Measurements from ENCODE around the gene WFIKKN1. TPM values are rescaled to one million over a fixed set of nuclear protein-coding genes. Genes with fewer than 3 reads are reported as not detected.
A peak's percentile ranks its signal among the peaks of the same experiment; 100 is the strongest.

WFIKKN1 gene
- total RNA-seq, 1 experiment from 2014 or later = 0.11 TPM

- POLR2A ChIA-PET (ENCODE audit: unreplicated experiment) = no interaction called here
- CTCF ChIA-PET = interaction anchor here (0.6 kb wide), 1 partner anchor 71 kb away, joined by 3 read pairs; no protein-coding TSS in a partner anchor
- peak overlapping the region; percentile 25; the same call in 1 of the 2 replicates for H3K9ac ChIP-seq (ENCODE audit: low read length)
Observed at GRCh38 chr16:661184-661821, 30.5 kb downstream of the WFIKKN1 start.

GRCh38 chr16:662095-662494, 31.3 kb downstream of the WFIKKN1 start:
- H3K4me1 ChIP-seq (ENCODE audit: insufficient read depth, low read length) = peaks cover 5% of the 10 kb centered on the region
- no peak overlapping the region for H3K27ac ChIP-seq (ENCODE audit: low read length)
- no TSS peak for BruUV-seq (replicated peaks)
- no peaks in the 10 kb centered on the region for H4K20me1 ChIP-seq (ENCODE audit: low read length)
- ATAC-seq (no peak), DNase-seq (no peak)
- H3K9me3 ChIP-seq (ENCODE audit: low read length) = no peaks in the 10 kb centered on the region
- no peak overlapping the region for H3K9ac ChIP-seq (ENCODE audit: low read length)
- no peaks in the 10 kb centered on the region for H3K79me2 ChIP-seq (ENCODE audit: low read length)
- ChIA-PET CTCF (no interaction called here), POLR2A (ENCODE audit: unreplicated experiment) (no interaction called here)
- H2AFZ ChIP-seq (ENCODE audit: low read length) = no peak overlapping the region
- H3K4me3 ChIP-seq (ENCODE audit: low read length) = no peak overlapping the region
- H3K27me3 ChIP-seq (ENCODE audit: low read length) = no peaks in the 10 kb centered on the region
- H3F3A ChIP-seq (ENCODE audit: low read length, unreplicated experiment) = no peaks in the 10 kb centered on the region
- TF ChIP-seq EZH2 (IDR thresholded peaks at IDR 0.05; ENCODE audit: low read length, unreplicated experiment) (no peak), CTCF (conservative IDR thresholded peaks at IDR 0.05; ENCODE audit: low read depth, low read length) (no peak), EZH2phosphoT487 (IDR thresholded peaks at IDR 0.05; ENCODE audit: borderline replicate concordance, low read length) (no peak)
- no peaks in the 10 kb centered on the region for H3K36me3 ChIP-seq (ENCODE audit: low read depth, low read length)
- intact Hi-C loops (cut with micrococcal nuclease) = no loop called here
- no peaks in the 10 kb centered on the region for H3K9me2 ChIP-seq (replicated peaks; ENCODE audit: low read length)
- no peak overlapping the region for H3K4me2 ChIP-seq (ENCODE audit: low read length)

More at GRCh38 chr16:661184-661821, 30.5 kb downstream of the WFIKKN1 start:
- Histone ChIP-seq H3K27ac (ENCODE audit: low read length) (no peak overlapping the region), H3K4me2 (ENCODE audit: low read length) (peak overlapping the region; percentile 65), H3F3A (ENCODE audit: low read length, unreplicated experiment) (no peaks in the 10 kb centered on the region), H4K20me1 (ENCODE audit: low read length) (no peaks in the 10 kb centered on the region), H3K27me3 (ENCODE audit: low read length) (no peaks in the 10 kb centered on the region), H3K79me2 (ENCODE audit: low read length) (no peaks in the 10 kb centered on the region), H3K4me3 (ENCODE audit: low read length) (peak overlapping the region; percentile 42; the same call in 1 of the 2 replicates), H3K36me3 (ENCODE audit: low read depth, low read length) (no peaks in the 10 kb centered on the region), H3K4me1 (ENCODE audit: insufficient read depth, low read length) (peaks cover 5% of the 10 kb centered on the region), H2AFZ (ENCODE audit: low read length) (no peak overlapping the region), H3K9me2 (replicated peaks; ENCODE audit: low read length) (no peaks in the 10 kb centered on the region), H3K9me3 (ENCODE audit: low read length) (no peaks in the 10 kb centered on the region)
- TF ChIP-seq EZH2phosphoT487 (IDR thresholded peaks at IDR 0.05; ENCODE audit: borderline replicate concordance, low read length) (no peak), CTCF (conservative IDR thresholded peaks at IDR 0.05; ENCODE audit: low read depth, low read length) (no peak), EZH2 (IDR thresholded peaks at IDR 0.05; ENCODE audit: low read length, unreplicated experiment) (no peak)
- ATAC-seq = peak; percentile 7; the same call in 1 of the 2 replicates
- DNase-seq = no peak
- intact Hi-C loops (cut with micrococcal nuclease) = no loop called here
- BruUV-seq (replicated peaks) = TSS peak; percentile 21

GRCh38 chr16:662597-662996, 31.8 kb downstream of the WFIKKN1 start:
- H3K79me2 ChIP-seq (ENCODE audit: low read length) = no peaks in the 10 kb centered on the region
- no TSS peak for BruUV-seq (replicated peaks)
- H2AFZ ChIP-seq (ENCODE audit: low read length) = no peak overlapping the region
- ChIA-PET CTCF (no interaction called here), POLR2A (ENCODE audit: unreplicated experiment) (no interaction called here)
- TF ChIP-seq CTCF (conservative IDR thresholded peaks at IDR 0.05; ENCODE audit: low read depth, low read length) (no peak), EZH2 (IDR thresholded peaks at IDR 0.05; ENCODE audit: low read length, unreplicated experiment) (no peak), EZH2phosphoT487 (IDR thresholded peaks at IDR 0.05; ENCODE audit: borderline replicate concordance, low read length) (no peak)
- no peaks in the 10 kb centered on the region for H4K20me1 ChIP-seq (ENCODE audit: low read length)
- DNase-seq (no peak), ATAC-seq (no peak)
- no peaks in the 10 kb centered on the region for H3K36me3 ChIP-seq (ENCODE audit: low read depth, low read length)
- H3K4me1 ChIP-seq (ENCODE audit: insufficient read depth, low read length) = peaks cover 5% of the 10 kb centered on the region
- H3K9ac ChIP-seq (ENCODE audit: low read length) = no peak overlapping the region
- H3K9me2 ChIP-seq (replicated peaks; ENCODE audit: low read length) = no peaks in the 10 kb centered on the region
- H3K27me3 ChIP-seq (ENCODE audit: low read length) = no peaks in the 10 kb centered on the region
- no peak overlapping the region for H3K4me2 ChIP-seq (ENCODE audit: low read length)
- no peak overlapping the region for H3K27ac ChIP-seq (ENCODE audit: low read length)
- no peaks in the 10 kb centered on the region for H3K9me3 ChIP-seq (ENCODE audit: low read length)
- no peaks in the 10 kb centered on the region for H3F3A ChIP-seq (ENCODE audit: low read length, unreplicated experiment)
- H3K4me3 ChIP-seq (ENCODE audit: low read length) = no peak overlapping the region
- intact Hi-C loops (cut with micrococcal nuclease) = no loop called here
